EH (cell line): ENCODE data around the gene CA12.
A peak's percentile ranks its signal among the peaks of the same experiment; 100 is the strongest.
"Not testable (repeated sequence)": the region's sequence is repeated elsewhere in the genome, so short reads cannot be mapped to it uniquely, and the experiment has no call there.

Experiments used
- DNase-seq: peaks from one replicate; pipeline ENCODE4 v3.0.0-alpha.2; 2015; ENCODE audit warnings: low read depth

CA12 gene

DNA sequence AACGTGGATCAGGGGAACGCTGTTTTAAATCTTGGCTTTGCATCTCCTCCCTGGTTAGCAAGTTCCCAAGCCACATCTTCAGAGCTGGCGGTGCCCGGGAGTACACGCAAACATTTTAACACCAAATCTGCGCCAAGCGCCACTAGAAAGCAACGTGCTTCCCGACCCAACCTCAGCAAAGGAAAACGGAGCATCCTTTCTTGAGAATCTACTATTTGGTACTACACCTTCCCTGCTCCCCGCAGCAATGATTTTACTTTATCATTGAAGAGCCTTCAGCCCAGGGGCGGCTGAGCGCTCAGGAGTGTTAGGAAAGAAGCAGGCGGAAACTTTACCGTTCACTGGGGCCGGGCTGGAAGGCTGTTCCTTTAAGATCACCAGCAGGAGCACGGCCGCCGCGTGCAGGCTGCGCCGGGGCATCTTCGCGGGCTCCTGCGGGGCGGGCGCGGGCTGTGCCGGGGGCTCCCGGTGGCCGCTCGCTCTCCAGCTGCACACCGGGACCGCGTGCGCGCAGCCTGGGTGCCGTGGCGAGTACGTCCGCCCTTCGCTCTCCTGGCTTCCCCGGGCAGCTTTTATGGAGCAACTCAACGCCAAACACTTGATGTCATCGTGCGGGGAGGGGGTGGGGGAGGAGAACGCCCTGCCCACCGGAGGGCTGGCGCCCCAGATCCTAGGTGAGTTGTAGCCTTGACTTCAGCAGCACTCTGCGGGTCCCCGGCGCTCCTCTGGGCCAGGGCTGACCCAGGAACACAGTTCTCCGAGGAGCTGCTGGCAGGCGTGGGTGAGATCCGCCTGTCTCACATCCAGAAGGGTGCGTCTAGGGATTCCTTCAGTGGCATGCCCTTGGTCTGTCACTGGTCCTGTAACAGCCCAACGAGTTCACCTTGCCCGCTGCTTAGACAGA lies at the start of gene CA12:
Gene CA12, minus strand, starts transcription at position 546 of the 904 bp plus-strand sequence. Its CDS starts 126 bp downstream, at position 420.
- DNase-seq: peak; percentile 56

DNA sequence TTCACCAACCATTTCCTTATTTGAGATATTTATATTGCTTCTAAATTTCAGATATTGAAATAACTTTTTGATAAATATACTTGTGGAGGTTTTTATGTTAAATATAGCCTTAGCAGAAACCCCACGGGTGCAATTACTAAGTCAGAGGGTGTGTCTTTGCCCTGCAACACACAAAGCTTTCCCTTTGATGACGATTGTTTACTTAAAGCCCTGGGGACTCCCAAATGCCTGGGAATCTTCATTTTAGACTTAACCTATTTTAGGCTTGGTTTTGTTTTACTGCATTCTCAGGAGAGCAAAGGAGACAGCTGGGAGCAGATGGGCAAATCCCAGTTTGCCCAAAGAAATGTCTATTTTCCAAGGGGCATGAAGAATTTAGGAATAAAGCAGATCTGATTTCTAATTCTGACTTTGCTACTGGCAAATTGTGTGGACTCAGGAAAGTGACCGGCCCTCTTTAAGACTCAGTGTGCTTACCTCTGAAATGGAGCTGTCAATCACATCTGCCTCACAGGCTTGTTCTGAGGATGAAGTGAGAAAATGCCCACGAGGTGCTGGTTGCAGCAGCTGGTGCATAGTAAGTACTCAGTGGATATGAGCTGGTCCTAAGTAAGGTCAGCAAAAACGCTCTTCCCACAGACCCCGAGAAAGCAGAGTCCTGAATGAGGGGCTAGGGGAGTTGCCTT lies 49.3 kb upstream of the CA12 start:
- DNase-seq: no peak

DNA sequence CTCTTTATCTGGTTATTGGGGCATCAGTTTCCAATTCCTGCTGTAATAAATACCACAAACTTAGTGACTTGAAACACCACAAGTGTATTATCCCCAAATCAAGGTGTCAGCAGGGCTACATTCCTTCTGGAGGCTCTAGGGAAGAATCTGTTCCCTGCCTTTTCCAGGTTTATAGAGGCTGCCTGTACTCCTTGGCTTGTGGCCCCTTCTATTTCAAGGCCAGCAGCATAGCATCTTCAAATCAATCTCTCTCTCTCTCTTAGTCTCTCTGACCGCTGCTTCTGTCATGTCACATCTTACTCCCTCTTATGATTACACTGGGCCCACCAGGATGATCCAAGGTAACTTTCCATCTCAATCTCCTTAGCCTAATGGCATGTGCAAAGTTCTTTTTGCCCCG lies 44.9 kb upstream of the CA12 start:
- no peak for DNase-seq

DNA sequence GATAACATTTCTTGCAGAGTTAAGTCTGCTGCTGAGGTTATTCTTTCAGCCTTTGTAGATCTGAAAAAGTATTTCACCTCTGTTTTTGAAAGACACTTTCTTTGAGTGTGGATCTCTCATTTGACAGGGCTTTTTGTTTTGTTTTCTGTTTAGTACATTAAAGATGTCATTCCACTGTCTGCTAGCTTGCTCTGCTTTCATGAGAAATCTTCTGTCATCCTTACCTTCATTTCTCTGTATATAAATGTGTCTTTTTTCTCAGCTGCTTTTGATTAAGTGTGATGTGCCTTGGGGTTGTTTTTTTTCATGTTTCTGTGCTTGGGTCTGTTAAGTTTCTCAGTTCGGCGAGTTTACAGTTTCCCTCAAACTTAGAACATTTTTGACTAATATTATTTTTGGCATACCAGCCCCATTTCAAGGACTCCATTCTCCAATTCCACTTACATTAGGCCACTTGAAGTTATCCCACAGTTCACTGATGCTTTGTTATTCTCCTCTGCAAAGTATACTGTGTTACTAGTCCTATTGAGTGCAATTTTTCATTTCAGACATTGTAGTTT lies 43.9 kb upstream of the CA12 start:
- peak; percentile 33 for DNase-seq

DNA sequence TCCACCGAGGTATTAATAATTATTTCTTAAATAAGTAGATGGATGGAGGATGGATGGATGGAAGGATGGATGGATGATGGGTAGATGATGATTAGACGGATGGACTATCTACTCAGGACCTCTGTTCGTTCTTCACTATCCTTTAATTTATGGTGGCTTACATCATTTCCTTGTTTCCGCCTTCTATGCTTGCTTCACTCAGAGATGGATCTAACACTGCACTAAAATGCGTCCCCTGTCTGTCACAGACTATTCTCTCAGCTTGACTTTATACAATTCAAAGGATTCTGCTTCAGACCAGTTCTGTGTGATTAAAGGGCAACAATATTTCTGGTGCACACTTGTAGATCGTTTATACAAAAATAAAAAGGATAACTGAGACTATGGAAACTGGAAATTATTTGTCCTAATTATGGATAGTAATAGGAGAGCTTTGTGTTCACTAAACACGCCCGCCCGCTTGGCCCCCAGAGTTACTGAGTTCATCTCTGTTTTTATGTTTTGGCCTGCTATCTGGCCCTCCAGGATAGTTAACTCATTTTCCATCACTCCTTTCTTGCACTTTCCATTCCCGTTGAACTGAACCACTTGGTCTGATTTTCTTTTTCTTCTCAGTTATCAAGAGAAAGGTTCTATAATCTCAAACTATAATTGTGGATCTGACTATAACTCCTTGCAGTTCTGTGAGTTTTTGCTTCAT lies 41.4 kb upstream of the CA12 start:
- DNase-seq: no peak

DNA sequence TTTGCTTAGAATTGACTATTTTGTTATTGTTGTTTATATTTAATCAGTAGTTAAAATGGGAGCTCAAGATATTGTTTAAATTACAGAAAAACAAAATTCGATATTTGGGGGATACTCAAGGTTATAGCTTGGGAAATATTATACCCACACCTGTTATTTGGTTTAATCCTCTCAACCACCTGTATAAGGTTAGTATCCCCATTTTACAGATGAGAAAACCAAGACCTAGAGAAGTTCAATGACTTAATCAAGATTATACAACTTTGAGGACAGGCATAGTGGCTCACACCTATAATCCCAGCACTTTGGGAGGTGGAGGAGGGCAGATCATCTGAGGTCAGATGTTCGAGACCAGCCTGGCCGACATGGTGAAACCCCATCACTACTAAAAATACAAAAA lies 39.8 kb upstream of the CA12 start:
- no peak for DNase-seq

DNA sequence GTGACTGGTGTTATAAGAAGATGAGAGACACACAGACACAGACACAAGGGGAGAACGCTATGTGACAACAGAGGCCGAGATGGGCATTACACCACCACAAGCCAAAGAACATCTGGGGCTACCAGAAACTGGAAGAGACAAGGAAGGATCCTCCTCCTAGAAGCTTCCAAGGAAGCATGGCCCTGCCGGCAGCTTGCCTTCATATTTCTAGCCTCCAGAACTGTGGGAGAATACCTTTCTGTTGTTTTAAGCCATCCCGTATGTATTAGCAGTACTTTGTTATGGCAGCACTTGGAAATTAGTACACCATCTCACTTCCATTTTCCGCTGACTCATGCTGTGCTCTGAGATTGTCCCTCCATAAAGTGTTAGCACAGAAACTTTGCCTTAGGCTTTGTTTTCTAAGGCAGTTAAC lies 38.7 kb upstream of the CA12 start:
- DNase-seq: peak; percentile 64

DNA sequence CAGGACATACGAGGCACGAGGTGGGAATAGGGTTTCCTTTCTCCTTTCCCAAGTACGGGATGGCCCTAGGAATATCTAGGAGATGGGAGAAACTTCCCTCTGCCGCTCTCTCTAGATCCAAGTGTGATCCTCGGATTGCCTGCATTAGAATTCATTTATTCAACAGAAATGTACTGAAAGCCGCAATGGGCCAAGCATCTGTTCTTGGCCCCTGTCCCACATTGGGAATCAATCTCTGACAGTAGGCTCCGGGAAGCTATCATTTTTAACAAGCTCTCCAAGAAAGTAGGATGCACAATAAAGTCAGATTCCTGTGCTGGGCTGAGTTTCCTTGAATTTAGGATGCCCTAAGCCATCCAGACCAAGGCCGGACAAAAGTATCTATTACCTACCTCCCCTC lies 37.2 kb upstream of the CA12 start:
- DNase-seq: no peak

DNA sequence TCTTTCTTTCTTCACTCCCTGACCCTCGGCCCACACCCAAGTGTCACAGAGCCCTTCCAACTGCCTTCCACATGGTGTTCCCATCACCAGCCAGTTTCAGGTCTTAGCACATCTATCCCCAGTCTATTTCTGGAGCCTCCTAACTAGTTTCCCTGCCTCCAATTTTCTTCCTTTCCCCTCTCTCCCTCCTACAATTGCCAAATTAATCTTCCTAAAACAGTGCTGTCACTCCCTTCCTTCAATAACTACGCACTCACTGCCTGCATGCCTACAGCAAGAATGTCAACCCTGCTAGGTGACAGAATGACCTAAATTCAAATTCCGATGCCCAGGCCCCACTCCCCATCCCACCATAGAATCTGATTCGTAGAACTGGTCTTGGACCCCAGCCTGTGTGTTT lies 36.1 kb upstream of the CA12 start:
- DNase-seq: no peak

DNA sequence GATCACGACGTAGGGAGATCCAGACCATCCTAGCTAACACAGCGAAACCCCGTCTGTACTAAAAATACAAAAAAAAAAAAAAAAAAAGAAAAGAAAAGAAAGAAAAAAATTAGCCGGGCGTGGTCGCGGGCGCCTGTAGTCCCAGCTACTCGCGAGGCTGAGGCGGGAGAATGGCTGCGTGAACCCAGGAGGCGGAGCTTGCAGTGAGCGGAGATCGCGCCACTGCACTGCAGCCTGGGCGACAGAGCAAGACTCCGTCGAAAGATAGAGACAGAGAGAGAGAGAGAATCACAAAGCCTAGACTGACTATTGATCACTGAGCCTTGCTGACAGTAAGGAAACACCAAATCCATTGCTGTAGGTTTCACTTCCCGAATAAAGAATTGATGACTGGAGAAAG lies 35.6 kb upstream of the CA12 start:
- not testable (repeated sequence) for DNase-seq

DNA sequence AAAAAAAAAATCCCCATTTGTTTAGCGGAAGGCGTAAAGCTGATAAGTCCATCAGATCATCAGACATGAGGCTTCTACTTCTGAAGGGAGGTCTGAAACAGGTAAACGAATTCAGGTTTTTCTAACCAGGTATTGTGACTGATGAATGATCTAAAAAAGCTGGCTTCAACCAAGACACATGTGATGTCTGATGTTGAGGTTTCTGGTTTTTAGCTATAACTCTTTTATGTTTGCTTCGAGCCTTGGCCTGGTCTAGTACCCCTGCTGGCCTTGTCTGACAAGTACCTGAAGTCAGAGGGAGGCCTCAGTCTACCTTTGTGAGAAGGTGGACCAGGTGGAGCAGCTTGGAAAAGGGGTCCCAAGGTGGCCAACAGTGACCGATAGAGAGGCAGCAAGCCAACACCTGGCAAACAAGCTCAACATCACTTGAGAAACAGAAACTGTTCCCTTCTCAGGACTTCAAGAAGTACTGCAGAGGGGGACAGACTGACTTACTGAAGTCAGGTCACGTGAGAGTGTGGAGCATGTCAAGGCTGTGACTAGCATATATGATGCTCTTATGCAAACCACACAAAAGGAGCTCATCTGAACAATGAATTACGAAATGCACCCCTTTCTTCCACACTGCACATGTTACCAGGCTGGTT lies 33.0 kb upstream of the CA12 start:
- DNase-seq: no peak

DNA sequence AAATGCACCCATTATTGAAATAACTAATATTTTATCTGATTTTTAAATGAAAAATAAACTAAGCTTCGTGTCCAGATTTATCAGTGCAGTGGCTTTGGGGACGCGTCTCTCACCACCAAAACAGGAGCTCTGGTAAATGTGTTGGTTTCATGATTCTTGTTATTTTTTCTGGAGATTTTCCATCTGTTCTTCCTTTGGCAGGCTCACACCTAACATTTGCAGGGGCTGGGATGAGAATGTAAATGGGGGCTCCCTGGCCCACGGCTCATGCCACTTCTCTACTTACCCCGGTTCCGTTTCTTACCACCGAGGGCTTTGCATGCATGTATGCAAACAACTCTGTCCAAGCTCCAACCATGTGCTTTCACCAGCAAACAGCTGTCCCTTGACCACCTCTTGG lies 30.9 kb upstream of the CA12 start:
- DNase-seq: no peak

DNA sequence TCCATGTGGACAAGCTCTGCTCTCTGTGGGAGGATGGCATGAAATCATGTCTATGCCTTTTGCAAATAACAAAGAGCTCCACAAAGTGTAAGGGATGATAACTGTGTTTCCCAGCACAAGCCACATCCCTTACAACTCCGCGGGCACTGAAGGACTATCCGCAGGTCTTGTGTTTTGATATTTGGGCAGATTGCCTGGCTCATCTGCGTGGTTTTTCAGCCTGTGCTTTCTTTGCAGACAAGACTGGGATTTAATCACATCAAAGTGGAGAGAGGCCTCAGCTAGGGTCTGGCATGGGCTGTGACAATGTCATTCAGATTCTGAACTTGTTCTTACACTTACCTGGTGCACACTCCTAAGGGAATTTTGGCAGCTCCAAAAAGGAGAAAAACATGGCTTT lies 30.2 kb upstream of the CA12 start:
- DNase-seq: no peak

DNA sequence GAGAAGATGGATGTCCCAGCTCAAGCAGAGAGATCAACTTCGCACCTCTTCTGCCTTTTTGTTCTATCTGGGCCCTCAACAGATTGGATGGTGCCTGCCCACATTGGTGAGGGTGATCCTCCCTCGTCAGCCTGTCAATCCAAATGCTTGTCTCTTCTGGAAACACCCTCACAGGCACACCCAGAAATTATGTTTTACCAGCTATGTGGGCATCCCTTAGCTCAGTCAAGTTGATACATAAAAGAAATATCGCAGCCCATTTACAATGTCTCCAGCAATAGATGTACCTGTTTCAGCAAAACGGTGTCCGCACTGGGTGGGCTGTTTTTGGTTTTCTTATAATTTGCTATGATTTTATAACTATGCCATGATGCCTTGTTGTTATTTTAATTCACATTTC lies 27.5 kb upstream of the CA12 start:
- DNase-seq: no peak

DNA sequence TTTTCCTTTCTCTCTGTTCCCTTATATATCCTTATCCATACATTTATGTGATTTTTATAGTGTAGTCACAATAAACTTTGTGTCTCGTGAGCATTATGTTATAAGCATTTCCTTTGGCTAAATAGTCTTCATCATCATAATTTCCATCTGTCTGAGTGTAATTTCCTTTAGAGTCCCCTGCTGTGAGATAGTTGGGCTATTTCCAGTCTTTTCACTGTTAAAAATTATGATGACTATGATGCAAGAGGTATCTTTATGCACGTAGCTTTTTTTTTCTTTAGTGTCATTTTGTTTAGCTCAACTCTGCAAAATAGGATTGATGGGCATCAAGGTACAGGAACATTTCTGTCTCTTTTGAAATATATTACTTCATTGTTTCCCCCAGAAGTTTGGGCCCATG lies 26.9 kb upstream of the CA12 start:
- DNase-seq: peak; percentile 63

DNA sequence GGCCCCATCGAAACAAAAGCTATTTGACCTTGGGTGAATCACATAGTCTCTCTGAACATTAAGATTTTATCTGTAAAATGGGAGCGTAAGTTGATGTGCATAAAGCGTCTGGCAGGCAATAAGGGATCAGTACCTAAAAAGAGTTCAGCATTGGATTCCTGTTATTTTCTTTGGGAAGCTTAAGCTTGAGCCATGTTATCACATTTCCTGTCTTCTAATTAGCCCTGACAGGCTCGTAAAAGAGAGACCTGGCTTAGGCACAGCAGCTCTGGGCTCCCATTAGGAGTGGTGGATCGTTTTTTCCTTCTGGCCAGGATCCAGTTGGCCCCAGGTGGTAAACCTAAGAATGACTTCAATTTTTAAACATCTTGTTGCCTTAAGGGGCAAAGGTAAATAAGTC lies 26.0 kb upstream of the CA12 start:
- peak; percentile 54 for DNase-seq

DNA sequence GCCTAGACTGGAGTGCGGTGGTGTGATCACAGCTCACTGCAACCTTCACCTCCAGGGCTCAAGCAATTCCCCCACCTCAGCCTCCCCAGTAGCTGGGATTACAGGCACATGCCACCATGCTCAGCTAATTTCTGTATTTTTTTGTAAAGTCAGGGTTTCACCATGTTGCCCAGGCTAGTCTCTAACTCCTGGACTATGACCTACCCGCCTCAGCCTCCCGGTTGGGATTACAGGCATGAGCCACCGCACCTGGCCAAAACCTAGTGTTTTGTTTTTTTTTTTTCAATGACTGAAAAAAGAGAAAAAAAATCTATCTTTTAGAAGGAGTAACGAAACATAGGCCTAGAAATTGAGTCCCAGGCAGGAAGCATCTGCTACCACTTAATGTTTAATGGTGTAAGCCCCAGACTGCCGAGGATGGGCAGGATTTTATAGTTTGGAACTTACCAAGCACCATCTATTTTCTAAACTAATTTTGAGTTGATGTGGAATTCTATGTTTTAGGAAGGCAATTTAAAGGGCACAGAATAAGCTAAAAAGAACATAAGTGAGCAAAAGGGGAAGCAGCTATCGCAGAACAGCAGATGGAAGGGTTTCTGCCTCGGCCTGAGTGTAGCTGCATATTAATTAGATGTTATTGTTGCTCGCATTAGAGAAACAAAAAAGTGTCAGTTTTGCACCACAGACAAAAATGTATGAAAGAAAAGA lies 24.2 kb upstream of the CA12 start:
- DNase-seq: peak; percentile 13

DNA sequence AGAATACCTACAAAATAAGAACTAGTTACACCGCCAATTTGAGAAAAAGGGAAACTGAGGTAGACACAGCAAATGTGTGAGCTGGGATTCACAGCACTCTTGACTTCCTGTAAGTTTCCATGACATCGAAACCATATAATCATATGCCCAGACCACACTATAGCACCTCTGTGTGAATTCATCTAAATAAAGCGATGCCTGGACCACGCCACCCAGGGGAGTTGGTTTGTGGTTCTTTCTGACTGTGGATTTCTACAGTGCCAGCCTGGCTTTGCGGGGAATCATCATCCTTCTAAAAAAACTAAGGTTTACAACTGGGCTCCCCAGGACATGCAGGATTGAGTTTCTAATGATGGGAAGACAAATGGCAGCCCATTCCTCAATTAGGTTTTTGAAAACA lies 23.5 kb upstream of the CA12 start:
- no peak for DNase-seq

DNA sequence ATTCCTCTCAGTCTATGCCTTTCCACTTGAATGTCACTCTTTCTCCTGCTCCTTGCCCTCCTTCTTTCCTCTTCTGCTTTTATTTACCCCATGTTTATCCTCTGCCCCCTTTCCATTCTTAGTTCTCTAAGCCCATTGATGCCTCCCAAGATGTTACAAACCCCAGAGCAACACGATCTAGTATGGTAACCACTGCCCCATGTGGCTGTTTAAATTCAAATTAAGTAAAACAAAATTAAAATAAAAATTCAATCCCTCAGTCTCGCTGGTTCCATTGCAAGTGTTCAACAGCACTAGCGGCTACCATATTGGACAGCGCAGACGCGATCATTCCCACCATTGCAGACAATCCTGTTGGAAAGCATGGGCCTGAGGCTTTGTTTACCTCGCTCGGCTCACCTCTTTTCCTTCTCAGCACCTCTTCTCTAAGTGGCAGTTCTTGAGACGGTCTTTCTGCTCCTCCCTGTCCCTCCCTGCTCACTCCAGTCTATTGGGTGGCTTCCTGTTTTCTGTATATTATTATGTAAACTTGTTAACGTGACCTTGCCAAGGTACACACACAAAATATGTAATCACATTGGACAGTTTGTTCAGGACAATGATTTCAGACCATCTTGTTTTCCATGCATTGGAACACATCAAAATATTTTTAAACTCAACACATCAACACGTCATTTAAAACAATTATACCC lies 21.8 kb upstream of the CA12 start:
- DNase-seq: no peak

DNA sequence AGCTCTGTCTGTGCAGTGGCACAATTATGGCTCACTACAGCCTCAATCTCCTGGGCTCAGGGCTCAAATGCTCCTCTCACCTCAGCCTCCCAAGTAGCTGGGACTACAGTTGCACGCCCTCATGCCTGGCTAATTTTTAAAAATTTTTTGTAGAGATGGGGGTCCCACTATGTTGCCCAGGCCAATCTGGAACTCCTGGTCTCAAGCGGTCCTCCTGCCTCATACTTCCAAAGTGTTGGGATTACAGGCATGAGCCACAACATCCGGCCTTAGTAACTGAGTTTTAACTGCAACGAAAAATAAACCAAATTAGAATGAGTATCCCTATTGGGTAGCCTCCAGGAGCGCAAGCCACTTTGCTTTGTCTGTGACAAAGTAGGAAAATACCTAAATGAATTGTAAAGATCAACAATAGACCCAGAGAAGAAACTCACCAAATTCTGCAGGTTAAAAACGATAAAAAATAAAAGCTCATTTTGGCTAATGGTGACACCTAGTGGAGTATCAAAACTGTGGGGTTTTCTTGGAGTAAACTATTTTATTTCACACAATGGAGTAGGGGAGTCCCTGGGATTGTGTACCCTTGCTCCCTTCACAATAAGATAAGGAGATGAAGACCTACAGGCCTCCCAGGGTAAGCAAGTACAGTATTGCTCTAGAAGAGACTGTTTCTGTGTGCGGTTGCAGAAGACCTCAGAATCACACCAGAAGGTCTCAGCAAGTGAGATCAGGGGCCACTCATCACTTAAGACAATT lies 21.0 kb upstream of the CA12 start:
- peak; percentile 61 for DNase-seq
